HepG2 (cell line): Measurements from ENCODE around the gene PPP3CB. TPM values are rescaled to one million over a fixed set of nuclear protein-coding genes. Genes with fewer than 3 reads are reported as not detected.

Source experiments
- ARHGAP35 ChIP-seq: sonication (generic); formaldehyde crosslinking; IDR thresholded peaks from 2 replicates; pipeline ENCODE4 v1.9.0; 2022; ENCODE audit warnings: mild to moderate bottlenecking, inconsistent platforms, moderate library complexity, missing genetic modification reagents, borderline replicate concordance
- ATAD3A ChIP-seq: sonication (generic); formaldehyde crosslinking; IDR thresholded peaks from 2 replicates; pipeline ENCODE4 v1.4.0; 2020; ENCODE audit warnings: missing genetic modification reagents
- ELF3 ChIP-seq: IDR thresholded peaks from 2 replicates; pipeline ENCODE4 v1.6.1; 2016; ENCODE audit warnings: missing genetic modification reagents, missing compliant biosample characterization
- HNRNPK ChIP-seq: fragments of 200-400 bp; formaldehyde crosslinking; IDR thresholded peaks from 2 replicates; pipeline ENCODE4 v1.6.1; 2018; ENCODE audit warnings: low read length, low read depth, moderate library complexity, mild to moderate bottlenecking; ENCODE audit not compliant: poor library complexity, severe bottlenecking
- JUND ChIP-seq: sonication (generic); formaldehyde crosslinking; IDR thresholded peaks from 2 replicates; pipeline ENCODE4 v1.8.0; 2022; ENCODE audit warnings: mild to moderate bottlenecking, missing genetic modification reagents
- MIXL1 ChIP-seq: IDR thresholded peaks from 2 replicates; pipeline ENCODE4 v1.6.1; 2016
- MYNN ChIP-seq: sonication (generic); formaldehyde crosslinking; IDR thresholded peaks from 2 replicates; pipeline ENCODE4 v1.4.0; 2020; ENCODE audit warnings: mild to moderate bottlenecking, low read depth, missing genetic modification reagents
- NFYB ChIP-seq: sonication (generic); formaldehyde crosslinking; IDR thresholded peaks from 2 replicates; pipeline ENCODE4 v1.4.0; 2020; ENCODE audit warnings: missing genetic modification reagents
- NONO ChIP-seq, 2 experiments: fragments of 450-650 bp in 1 of 2; sonication (generic) in 1 of 2; formaldehyde crosslinking in 1 of 2; IDR thresholded peaks in 1 of 2; conservative IDR thresholded peaks in 1 of 2; 2 replicates each; pipeline versions ENCODE4 v1.6.1 to v1.8.0; 2017 to 2022; ENCODE audit warnings: mild to moderate bottlenecking in 1 of 2, missing genetic modification reagents in 1 of 2, moderate library complexity in 1 of 2
- PRDM4 ChIP-seq: sonication (generic); formaldehyde crosslinking; IDR thresholded peaks from 2 replicates; pipeline ENCODE4 v1.9.0; 2021; ENCODE audit warnings: missing genetic modification reagents, borderline replicate concordance
- TBX3 ChIP-seq: fragments of 450-650 bp; IDR thresholded peaks from 2 replicates; pipeline ENCODE4 v1.6.1; 2017; ENCODE audit warnings: antibody characterized with exemption, mild to moderate bottlenecking, inconsistent platforms, borderline replicate concordance
- ZBTB37 ChIP-seq: sonication (generic); formaldehyde crosslinking; IDR thresholded peaks from 2 replicates; pipeline ENCODE4 v1.4.0; 2020; ENCODE audit warnings: mild to moderate bottlenecking, missing genetic modification reagents
- ZBTB43 ChIP-seq: sonication (generic); formaldehyde crosslinking; conservative IDR thresholded peaks from 2 replicates; pipeline ENCODE4 v1.4.0; 2020; ENCODE audit warnings: missing genetic modification reagents
- ZBTB8A ChIP-seq: sonication (generic); formaldehyde crosslinking; IDR thresholded peaks from 2 replicates; pipeline ENCODE4 v1.4.0; 2020; ENCODE audit warnings: mild to moderate bottlenecking, low read depth, missing genetic modification reagents, borderline replicate concordance
- ZKSCAN1 ChIP-seq: fragments of 150-350 bp; IDR thresholded peaks from 2 replicates; pipeline ENCODE4 v1.6.1; 2014; ENCODE audit warnings: low read length
- ZKSCAN5 ChIP-seq: sonication (generic); formaldehyde crosslinking; IDR thresholded peaks from 2 replicates; pipeline ENCODE4 v1.5.1; 2020; ENCODE audit warnings: mild to moderate bottlenecking, missing genetic modification reagents
- ZNF362 ChIP-seq: sonication (generic); formaldehyde crosslinking; IDR thresholded peaks from 2 replicates; pipeline ENCODE4 v1.4.0; 2020; ENCODE audit warnings: missing genetic modification reagents, mild to moderate bottlenecking, borderline replicate concordance
- ZNF432 ChIP-seq: sonication (generic); formaldehyde crosslinking; IDR thresholded peaks from 2 replicates; pipeline ENCODE4 v1.5.0; 2020; ENCODE audit warnings: missing genetic modification reagents, mild to moderate bottlenecking, borderline replicate concordance
- ZNF552 ChIP-seq: sonication (generic); formaldehyde crosslinking; IDR thresholded peaks from 2 replicates; pipeline ENCODE4 v1.9.0; 2022; ENCODE audit warnings: missing genetic modification reagents, mild to moderate bottlenecking, borderline replicate concordance
- ZNF614 ChIP-seq: IDR thresholded peaks from 2 replicates; pipeline ENCODE4 v1.6.1; 2018; ENCODE audit warnings: missing biosample characterization, missing genetic modification reagents, inconsistent platforms, borderline replicate concordance
- ZNF619 ChIP-seq: sonication (generic); formaldehyde crosslinking; IDR thresholded peaks from 2 replicates; pipeline ENCODE4 v1.4.0; 2020; ENCODE audit warnings: mild to moderate bottlenecking, missing genetic modification reagents
- ZNF776 ChIP-seq: sonication (generic); formaldehyde crosslinking; IDR thresholded peaks from 2 replicates; pipeline ENCODE4 v1.4.0; 2020; ENCODE audit warnings: mild to moderate bottlenecking, missing genetic modification reagents
- ZNF782 ChIP-seq: sonication (generic); formaldehyde crosslinking; IDR thresholded peaks from 2 replicates; pipeline ENCODE4 v1.4.0; 2020; ENCODE audit warnings: missing genetic modification reagents, mild to moderate bottlenecking, borderline replicate concordance
- ZNF792 ChIP-seq: IDR thresholded peaks from 2 replicates; pipeline ENCODE4 v1.6.1; 2016
- polyA plus RNA-seq, 8 experiments: library from polyadenylated mRNA; depleted of rRNA in 3 of 8; stranded (reverse) in 7 of 8; unstranded in 1 of 8; fragments of >200 nt; fragmentation: Illumina TruSeq in 4 of 8; extraction: Trizol in 4 of 8; gene quantifications; 2 replicates each; pipeline versions ENCODE4 v1.2.1 to v1.2.3, GENCODE V29; 2011 to 2016; ENCODE audit warnings: low read depth in 4 of 8, missing spikeins in 1 of 8, mixed read lengths in 1 of 8; ENCODE audit not compliant: insufficient read depth in 1 of 8
- total RNA-seq, 5 experiments: library from RNA; depleted of rRNA; stranded (reverse); fragments of >200 nt; fragmentation: Illumina TruSeq; extraction: Trizol; gene quantifications; 2 replicates each; pipeline ENCODE4 v1.2.3, GENCODE V29; 2016; ENCODE audit warnings: low read depth in 1 of 5

Gene PPP3CB
- total and polyA plus RNA-seq, 2 of the 13 experiments (the other 11 are each of a cell fraction or from before 2014, with no cell fraction given) = 8.7 to 11.4 TPM

GRCh38 chr10:73413528-73414229 is 82.1 kb downstream of the PPP3CB start, which contains the start of gene ANXA7 (continued):
- TF ChIP-seq ARHGAP35 (CRISPR knock-in tag) (peak; percentile 91; the same call in 1 of the 2 replicates), ZNF432 (no peak), HNRNPK (peak; percentile 34), ZNF362 (CRISPR knock-in tag) (no peak), ZBTB43 (no peak), ZBTB8A (peak; percentile 72; the same call in 1 of the 2 replicates), JUND (CRISPR knock-in tag) (no peak), ZKSCAN5 (CRISPR knock-in tag) (no peak), ELF3 (no peak; the same call in 1 of the 2 replicates), ATAD3A (CRISPR knock-in tag) (no peak), ZBTB37 (CRISPR knock-in tag) (peak; percentile 24; the same call in 1 of the 2 replicates), ZNF776 (CRISPR knock-in tag) (peak; percentile 82), NONO (IDR thresholded peaks at IDR 0.05) (no peak), NONO (CRISPR knock-in tag; conservative IDR thresholded peaks at IDR 0.05) (peak; percentile 87), ZNF614 (CRISPR knock-in tag) (no peak; the same call in 1 of the 2 replicates), ZNF792 (CRISPR knock-in tag) (peak; percentile 41; the same call in 1 of the 2 replicates), MIXL1 (no peak), MYNN (CRISPR knock-in tag) (no peak), TBX3 (peak; percentile 21; the same call in 1 of the 2 replicates), ZNF619 (CRISPR knock-in tag) (no peak), ZKSCAN1 (no peak), ZNF552 (CRISPR knock-in tag) (no peak), PRDM4 (CRISPR knock-in tag) (no peak), NFYB (CRISPR knock-in tag) (peak; percentile 66), ZNF782 (CRISPR knock-in tag) (no peak; the same call in 1 of the 2 replicates)
